ENCODE measurements around the gene CORO2A.
A peak's percentile ranks its signal among the peaks of the same experiment; 100 is the strongest.
"Not testable (repeated sequence)": the region's sequence is repeated elsewhere in the genome, so short reads cannot be mapped to it uniquely, and the experiment has no call there.

CORO2A gene

DNA sequence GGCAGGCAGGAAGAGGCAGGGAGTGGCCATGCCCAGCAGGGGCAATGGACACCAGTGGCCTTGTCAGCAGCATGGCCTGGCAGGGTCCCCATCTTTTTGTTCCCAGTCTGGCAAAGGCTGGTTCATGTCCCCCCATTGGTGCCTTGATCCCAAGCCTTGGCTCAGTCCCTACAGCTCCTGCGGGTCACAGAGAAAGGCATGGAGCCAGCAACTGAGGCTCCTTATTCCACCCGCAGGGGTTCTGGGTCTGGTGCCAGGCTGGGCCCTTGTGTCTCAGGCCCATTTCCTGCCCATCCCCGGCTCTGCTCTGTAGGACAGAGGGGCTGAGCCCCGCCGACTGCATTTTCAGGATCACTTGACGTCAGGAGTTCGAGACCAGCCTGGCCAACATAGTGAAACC is 87.4 kb downstream of the CORO2A start:
- DNase-seq, result no peak

DNA sequence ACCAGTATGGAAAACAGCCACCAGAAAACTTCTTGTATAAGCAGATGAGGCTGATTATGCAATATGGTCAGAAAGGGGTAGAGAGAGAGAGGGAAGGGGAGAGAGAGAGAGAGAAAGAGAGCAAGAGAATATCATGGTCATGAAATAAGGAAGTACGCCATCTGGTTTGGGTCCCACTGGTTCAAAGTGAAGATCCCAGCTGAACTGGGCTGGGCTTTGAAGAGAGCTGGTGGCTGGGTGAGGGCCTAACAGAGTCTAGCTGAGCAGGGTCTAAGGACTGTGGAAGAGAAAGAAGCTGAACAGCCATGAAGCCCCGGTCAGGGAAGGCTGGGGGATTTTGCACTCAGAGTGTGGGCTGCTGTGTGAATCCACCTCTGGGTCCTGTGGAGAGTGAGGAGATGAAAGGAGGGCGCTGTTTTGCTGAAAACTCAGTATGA is 88.0 kb downstream of the CORO2A start:
- peak; percentile 37 for DNase-seq

DNA sequence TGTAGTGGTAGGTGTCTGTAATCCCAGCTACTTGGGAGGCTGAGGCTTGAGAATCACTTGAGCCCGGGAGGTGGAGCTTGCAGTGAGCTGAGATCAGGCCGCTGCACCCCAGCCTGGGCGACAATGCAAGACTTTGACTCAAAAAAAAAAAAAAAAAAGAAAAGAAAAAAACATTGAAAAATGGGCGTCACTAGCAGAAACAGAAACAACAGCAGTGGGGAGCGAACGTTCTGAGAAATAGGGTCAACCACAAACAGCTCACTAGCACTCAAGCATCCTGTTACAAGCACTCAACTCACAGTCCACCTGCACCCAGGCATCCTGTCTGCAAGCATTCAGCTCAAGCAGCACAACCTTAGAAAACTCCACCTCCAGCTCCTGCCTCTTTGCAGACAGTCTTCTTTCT is 90.6 kb downstream of the CORO2A start:
- peak; percentile 32 for DNase-seq

DNA sequence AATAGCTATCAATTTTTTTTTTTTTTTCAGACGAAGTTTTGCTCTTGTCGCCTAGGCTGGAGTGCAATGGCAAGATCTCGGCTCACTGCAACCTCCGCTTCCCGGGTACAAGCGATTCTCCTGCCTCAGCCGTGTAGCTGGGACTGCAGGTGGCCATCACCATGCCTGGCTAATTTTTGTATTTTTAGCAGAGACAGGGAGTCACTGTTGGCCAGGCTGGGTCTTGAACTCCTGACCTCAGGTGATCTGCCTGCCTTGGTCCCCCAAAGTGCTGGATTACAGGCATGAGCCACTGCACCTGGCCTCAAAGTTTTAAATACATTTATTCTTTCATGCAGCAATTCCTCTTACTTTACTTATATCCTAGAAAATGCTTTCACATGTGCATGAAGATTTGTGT is 91.0 kb downstream of the CORO2A start:
- DNase-seq, result no peak

DNA sequence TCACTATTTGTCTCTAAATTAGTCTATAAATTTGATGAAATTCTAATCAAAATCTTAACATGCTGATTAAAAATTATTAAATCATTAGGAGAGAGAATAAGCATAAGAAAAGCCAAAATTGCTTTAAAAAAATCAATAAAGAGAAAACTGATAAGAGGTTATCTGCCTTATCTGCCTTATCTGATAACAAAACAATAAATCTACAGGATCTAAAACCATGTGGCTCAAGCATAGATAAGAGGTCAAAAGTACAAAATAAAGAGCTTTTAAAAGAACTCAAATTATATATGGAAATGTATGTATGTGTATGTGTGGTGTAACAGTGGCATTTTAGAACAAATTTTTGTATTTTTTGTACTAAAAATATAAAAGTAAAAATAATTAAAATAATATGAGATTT is 92.0 kb downstream of the CORO2A start:
- no peak for DNase-seq

DNA sequence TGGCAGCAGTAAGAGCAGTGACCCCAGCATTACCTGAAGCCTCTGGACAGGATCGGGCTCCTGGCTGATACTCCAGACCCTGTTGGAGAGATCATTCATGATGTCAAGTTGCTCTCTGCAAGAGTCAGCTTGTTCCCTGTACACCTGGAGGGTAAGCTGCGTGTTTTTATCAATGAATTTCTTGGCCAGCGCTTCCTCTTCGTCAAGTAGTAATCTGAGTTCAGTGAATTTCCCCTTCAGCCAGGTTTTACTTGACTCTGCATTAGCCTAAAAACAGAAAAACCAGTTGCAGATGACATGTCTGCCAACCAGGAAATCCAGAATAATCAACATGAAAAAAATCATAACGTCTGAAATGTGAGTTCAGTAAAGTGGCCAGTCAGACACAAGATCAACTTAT is 92.5 kb downstream of the CORO2A start:
- DNase-seq, result no peak

DNA sequence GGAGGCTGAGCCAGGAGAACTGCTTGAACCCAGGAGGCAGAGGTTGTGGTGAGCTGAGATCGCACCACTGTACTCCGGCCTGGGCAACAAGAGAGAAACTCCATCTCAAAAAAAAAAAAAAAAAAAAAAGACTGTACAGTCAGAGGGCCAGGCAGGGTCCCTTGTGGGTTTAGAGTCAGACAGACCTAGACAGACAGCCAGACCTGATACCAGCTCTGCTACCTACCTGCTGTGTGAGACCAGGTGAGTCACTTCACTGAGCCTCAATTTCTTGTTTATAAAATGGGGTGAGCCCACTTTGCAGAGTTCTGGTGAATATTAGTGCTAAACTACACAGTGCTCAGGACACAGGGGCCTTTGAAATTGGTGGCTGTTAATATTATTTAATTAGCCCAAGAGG is 93.1 kb downstream of the CORO2A start:
- DNase-seq, result no peak

DNA sequence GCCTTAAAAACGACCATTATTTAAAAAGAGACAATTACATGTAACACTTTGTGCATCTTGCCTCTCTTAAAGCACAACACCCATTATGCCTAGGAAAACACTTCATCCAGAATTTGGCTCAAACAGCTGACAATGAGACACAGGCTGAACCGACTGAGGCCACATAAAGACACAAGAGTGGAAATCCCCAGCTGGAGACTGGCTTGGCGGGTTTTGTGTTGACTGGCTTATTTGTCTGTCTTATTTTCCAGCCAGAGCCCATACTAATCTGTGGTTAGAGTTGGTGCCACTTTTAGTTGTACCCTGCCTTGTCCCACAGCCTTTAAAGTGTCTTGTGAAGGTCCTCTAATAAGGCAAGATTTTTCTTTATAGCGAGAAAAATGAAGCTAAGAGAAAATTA is 94.6 kb downstream of the CORO2A start:
- no peak for DNase-seq

DNA sequence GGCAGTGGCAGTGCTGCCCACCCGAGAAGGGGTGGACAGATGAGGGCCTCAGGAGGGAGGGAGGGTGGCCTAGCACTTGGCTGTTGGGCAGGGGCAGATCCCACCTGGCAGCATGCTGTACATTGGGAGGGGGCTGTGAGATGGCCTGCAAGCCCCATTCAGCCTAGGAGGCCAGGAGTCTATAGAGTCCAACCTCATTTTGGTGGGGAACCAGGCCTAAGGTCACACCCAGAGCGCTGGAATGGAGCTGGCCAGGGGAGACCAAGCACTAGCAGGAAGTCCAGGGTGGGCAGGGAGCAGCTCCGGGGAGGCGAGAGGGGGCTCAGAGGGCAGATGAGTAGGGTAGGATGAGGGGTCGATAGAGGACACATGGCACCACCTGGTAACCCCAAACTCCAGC is 96.3 kb downstream of the CORO2A start:
- DNase-seq, result no peak

DNA sequence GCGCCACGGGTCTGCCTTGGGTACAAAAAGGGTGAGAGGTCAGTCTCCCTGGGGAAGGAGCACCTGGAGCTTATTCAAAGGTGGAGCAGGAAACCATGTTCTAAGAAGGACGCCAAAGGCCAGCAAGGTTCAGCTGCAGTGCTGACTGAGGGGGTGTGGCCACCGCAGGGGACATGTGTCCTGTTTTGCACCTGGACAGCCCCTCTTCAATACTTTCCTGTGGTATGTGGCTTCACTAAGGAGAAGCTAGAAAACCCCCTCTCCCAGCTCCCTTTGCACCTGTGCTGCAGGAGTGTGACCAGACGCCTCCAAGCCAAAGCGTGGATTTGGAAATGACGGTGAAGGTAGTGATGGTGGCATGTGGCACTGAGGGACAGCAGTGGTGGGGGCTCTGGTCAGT is 97.0 kb downstream of the CORO2A start:
- no peak for DNase-seq

DNA sequence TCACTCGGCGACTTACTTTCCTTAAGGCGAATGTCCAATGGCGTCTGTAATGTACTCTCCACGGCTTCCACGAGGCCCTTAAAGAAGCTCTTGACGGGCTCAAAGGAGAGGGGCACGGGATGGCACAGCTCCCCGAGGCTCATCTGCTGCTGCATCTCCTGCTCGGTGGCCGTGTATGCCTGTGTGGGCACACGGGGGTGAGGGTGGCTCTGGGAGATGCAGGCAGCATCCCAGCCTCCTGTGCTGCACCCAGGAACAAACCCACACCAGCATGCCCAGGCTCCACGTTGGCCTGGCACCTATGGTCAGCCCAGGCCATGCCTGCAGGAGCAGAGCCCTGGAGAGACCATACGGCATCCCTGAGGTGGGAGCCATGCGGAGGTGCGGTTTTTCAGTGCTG is 97.6 kb downstream of the CORO2A start:
- no peak for DNase-seq

DNA sequence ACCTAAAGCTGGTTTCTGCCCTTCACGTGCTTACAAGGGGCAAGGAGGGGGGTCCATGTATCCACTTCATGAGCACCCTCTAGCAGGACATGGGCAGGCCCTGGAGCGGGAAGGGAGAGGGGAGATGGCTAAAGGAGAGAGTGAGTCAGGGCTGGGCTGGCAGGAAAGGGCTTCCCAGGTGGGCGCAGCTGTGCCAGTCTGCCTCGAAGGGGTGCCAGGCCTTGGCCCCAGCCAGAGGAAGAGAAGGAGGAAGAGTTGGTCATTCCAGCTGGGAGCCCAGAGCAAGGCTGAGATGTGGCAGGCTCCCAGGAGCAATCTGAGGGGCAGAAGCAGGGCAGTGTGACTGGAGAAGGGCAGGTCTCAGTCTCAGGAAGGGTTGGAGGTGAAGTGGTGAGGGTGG is 98.1 kb downstream of the CORO2A start:
- DNase-seq, result no peak

DNA sequence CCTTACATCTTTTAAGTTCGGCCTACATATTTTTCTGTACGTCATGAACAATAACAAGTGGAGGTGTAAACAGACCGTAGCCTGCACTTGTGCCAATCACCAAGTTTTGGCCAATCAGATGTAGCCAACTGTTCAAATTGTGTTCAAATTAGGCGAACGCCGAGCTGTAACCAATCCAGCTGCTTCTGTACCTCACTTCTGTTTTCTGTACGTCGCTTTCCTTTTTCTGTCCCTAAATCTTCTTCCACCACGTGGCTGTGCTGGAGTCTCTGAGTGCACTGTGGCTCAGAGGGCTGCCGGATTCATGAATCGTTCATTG is 99.9 kb downstream of the CORO2A start:
- DNase-seq, result no peak

DNA sequence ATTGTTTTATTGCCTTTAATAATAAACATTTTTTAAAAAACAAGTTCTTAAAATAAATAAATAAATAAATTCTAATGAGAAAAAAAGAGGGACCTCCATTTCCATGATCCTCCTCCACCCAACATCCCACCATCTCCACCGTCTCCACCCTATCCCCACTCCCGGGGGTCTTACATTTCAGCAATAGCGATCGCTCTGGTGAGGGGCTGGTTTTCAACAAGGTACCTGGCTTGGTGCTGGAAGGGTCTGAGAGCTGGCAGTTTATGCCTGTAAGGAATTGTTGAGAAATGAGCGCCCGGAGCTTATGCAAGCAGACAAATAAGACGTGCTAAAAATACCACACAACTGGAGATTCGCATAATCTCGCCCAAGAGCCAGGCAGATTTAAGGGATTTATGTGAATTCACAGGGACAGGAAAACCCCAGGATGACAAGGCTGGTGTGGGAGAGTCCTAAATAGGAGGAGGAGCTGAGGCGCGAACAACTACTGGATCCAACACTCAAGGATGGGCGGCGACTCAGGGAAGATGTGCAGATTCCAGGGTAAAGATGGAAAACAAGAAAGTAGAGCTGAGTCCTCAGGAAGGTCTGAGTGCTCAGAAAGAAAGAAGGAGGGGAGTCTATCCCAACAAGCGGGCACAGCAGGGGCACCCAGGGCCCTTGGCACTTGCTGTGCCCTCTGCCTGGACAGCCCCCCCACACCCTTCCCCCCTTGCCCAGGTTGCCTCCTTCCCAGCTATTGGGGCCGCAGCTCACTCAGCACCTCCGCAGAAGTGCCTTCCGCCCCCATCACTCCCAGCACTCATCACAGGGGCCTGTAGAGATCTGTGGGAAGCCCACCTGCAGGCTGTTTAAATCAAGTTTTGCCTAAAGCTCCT is 100.5 kb downstream of the CORO2A start:
- no peak for DNase-seq

DNA sequence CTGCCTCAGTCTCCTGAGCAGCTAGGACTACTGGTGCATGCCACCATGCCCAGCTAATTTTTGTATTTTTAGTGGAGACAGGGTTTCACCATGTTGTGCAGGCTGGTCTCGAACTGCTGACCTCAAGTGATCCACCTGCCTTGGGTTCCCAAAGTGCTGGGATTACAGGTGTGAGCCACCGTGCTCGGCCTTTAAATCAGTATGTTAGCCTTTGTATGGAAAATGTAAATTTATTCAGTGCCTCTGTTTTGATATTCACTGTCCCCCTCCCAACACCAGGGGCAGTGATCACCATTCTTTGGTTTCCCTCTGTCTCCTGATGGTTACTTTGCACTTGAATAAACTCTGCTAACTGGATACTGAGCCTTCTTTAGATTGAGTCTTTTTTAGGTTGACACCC is 101.8 kb downstream of the CORO2A start:
- DNase-seq, result not testable (repeated sequence)

DNA sequence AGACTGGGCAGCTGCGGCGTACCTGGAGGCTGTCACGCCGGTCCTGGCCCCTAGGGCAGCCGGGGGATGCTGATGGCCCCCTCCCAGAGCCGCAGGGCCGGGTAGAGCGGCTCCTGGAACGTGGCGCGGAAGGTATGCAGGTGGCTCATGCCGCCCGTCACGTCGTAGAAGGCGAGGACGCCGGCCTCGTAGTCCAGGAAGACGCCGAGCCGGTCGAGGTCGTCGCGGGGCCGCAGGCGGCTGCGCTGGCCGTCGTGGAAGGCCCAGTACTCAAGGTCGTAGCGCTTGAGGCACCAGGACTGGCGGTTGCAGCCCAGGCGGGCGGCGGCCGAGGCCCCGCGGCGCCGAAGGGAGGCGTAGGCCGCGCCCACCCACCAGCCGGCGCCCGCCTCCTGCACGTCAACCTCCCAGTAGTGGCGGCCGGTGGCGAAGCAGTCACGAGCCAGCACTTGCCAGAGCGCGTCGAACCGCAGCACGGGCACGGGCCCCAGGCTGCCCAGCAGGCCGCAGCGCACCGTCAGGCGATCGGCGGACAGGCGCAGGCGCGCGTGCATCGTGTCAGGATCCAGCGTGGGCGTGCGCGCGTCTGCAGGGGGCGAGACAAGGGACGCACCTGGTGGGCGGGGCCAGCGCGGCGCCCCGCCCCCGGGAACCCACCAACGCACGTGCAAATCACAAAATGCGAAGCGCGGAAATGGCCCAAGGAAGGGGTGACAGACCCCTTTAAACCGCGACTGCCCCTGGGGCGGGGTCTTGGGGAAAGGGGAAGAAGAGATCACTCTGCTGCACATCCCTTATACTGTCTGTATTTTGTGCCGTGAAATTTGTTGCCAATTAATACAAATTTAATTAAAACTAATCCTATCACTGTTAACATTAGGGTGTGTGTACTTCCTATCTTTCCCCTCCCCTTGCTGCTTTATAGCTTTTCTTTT is 104.8 kb downstream of the CORO2A start:
- peak; percentile 37 for DNase-seq

DNA sequence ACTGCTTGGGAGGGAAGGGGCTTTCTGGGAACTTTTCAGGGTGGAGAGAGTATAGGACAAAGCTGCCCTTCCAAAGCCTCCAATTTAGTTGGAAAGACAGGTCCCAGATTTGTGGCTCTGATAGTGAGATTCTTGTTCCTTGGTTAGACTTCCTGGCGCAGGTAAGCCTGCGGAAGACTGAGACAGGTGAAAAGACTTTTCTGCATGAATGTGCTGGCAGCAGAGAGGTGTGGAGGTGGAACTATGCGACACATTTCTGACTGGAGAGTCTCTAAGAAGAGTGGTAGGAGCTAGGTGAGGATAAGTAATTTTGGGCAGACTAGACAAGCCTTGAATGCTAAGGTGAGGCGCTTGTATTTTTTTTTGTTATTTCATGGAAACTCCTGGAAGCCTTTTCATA is 106.0 kb downstream of the CORO2A start:
- DNase-seq, result no peak

DNA sequence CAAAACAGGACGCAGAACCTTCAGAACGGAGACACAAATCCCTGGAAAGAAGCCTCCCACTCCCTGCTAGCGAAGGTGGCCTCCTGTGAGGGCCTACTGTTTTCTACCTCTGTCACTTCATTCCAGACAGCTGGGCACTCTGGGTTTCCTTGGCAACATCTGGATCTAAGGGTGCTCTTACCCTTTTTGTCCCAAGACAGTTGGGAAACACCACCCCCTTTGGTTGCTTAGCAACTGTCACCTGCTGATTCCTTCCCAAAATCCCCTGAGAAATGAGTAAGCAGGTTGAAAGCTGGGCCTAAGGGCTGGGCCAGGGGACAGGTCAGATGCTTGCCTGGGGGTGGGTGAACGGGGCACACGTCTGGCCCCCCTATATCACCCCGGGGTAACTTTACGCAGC is 106.5 kb downstream of the CORO2A start:
- no peak for DNase-seq

DNA sequence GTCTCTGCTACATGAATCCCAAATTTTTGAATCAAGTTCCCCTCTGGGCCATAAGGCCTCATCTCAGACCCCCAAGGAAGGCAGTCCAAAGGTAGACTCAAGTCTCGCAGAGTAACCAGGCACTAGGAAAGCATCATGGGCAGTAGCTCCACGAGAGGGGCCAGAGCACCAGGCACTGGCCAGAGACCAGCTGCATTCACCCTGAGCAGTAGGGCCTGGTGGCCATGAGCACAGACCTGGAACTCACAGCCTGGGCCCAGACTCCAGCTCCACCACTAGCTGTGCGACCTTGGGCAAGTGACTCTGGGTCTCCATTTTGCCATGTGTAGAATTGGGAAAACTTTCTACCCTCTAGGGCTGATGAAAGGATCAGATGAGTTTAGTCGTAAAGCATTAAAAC is 107.4 kb downstream of the CORO2A start:
- DNase-seq, result no peak

DNA sequence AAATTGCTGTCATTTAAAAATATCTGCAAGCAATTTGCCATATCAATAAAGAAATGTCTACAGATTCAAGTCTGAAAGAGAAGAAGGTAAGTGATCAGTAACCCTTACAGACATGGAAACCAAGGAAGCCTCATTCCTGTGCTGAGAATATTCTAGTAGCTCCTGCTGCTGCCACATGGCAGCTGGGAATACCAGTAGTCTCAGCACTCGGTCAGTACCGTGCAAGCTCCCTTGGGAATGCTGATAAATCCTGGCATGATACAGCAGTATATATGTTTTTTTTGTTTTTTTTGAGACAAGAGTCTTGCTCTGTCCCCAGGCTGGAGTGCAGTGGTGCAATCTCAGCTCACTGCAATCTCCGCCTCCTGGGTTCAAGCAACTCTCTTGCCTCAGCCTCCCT is 108.0 kb downstream of the CORO2A start:
- no peak for DNase-seq

DNA sequence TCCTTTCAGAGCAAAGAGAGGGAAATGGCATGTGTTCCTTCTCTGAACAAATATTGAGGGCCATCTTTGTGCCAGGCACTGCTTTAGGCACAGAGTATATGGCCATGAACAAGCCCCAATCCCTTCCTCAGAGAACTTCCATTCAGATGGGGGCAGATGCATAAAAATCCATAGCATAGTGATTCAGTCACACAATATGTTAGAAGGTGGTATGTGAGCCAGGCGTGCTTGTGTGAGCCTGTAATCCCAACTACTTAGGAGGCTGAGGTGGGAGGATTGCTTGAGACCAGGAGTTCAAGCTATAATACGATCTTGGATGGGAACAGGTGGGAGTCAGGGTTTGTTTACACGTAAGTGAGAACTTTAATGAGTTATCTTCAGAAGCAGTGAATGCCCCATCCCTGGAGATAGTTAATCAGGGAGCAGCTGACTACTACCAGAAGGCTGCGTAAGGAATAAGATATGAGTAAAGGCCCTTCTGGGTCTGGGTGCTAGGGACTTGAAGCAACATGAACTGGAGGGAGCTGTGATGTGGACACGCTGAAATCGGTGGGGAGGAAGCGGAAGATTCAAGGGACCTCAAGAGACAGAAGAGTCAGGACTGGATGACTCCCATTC is 108.8 kb downstream of the CORO2A start:
- no peak for DNase-seq

DNA sequence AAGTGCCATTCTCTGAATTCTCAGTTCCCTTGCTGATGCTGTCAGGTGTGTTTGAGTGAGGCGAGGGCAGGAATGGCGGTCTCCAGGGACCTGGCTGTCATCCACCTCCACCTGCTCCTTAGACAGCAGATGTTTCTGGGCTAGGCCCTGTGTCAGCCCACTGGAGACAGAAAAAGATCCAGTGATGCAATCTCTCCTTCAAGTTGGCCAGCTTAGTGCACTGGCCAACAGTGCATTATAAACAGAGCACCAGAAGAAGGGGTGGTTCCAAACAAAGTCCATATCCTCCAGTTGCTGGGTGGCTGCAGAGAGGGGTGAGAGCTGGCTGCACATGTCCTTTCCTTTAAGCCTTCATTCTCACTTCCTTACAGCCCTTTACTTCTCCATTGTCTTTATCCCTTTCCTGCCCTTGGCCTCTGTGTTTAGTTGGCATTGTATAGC is 109.4 kb downstream of the CORO2A start:
- peak; percentile 49 for DNase-seq

DNA sequence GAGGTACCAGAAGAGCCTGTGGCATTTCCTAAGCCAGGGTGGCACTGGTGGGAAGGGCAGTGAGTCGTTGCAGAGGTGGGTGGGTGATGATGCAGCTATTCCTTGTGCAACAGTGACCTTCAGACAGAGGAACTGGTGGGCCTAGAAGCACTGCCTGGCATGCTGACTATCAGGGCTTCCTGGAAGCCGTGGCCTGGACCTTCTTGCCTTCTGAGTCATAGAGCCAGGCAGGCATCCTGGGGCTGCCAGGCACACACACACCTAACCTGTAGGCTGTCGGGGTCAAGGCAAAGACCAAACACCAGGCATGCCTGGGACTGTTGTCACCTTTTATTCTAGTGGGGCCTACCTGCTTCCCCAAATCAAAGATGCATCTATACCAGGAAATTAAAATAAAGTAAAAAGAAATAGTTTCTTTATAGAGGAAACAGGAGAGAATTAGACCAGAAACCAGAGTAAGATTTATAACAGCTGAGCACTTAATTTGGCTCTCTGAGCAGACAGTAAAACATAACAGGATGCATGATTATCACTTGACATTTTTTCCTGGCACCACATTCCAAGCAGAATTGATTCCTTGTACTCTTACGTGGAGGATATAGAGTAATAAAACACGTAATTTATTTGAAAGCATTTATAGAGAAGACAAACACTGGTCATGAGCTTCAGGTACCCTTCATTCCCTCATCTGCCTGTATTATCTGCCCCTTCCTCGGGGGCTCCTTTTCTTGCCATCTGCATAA is 110.8 kb downstream of the CORO2A start:
- peak; percentile 93 for DNase-seq
